Loucy (cell line): Measurements from ENCODE around the gene TMEM243.

ENCODE experiments used
- H2AFZ ChIP-seq: fragments of 200-600 bp; sonication (generic); 2 replicates; pipeline ENCODE4 v1.6.0; 2016; ENCODE audit warnings: antibody characterized with exemption, mild to moderate bottlenecking, low read length, moderate library complexity
- H3F3A ChIP-seq: fragments of 200-600 bp; 2 replicates; pipeline ENCODE4 v1.6.0; 2016; ENCODE audit warnings: antibody characterized with exemption, low read depth, mild to moderate bottlenecking
- H3K27me3 ChIP-seq: fragments of 200-600 bp; sonication (generic); 2 replicates; pipeline ENCODE4 v1.6.1; 2014; ENCODE audit warnings: low read length, mild to moderate bottlenecking; ENCODE audit not compliant: insufficient read depth, poor library complexity, severe bottlenecking
- H3K36me3 ChIP-seq: fragments of 200-600 bp; sonication (generic); 2 replicates; pipeline ENCODE4 v1.6.1; 2016; ENCODE audit warnings: low read length; ENCODE audit not compliant: insufficient read depth
- H3K4me1 ChIP-seq: fragments of 200-600 bp; sonication (generic); 2 replicates; pipeline ENCODE4 v1.5.1; 2014; ENCODE audit warnings: low read length, mild to moderate bottlenecking; ENCODE audit not compliant: insufficient read depth, poor library complexity, severe bottlenecking
- H3K4me2 ChIP-seq: fragments of 200-600 bp; sonication (generic); 2 replicates; pipeline ENCODE4 v1.6.0; 2014; ENCODE audit warnings: antibody characterized with exemption, low read length, low read depth, mild to moderate bottlenecking; ENCODE audit not compliant: poor library complexity, severe bottlenecking
- H3K4me3 ChIP-seq: fragments of 200-600 bp; sonication (generic); 2 replicates; pipeline ENCODE4 v1.5.1; 2014; ENCODE audit warnings: low read length, mild to moderate bottlenecking, mixed read lengths; ENCODE audit not compliant: poor library complexity, severe bottlenecking
- H3K79me2 ChIP-seq: fragments of 200-600 bp; sonication (generic); 2 replicates; pipeline ENCODE4 v1.6.1; 2014; ENCODE audit warnings: low read length; ENCODE audit not compliant: insufficient read depth
- H3K9ac ChIP-seq: fragments of 200-600 bp; sonication (generic); 2 replicates; pipeline ENCODE4 v1.6.0; 2014; ENCODE audit warnings: mild to moderate bottlenecking, low read depth, low read length, moderate library complexity; ENCODE audit not compliant: poor library complexity, severe bottlenecking
- H3K9me2 ChIP-seq: fragments of 200-600 bp; sonication (generic); replicated peaks from 2 replicates; pipeline ENCODE4 v1.6.1; 2016; ENCODE audit warnings: low read depth, low read length, mixed read lengths
- H3K9me3 ChIP-seq: fragments of 200-600 bp; sonication (generic); 2 replicates; pipeline ENCODE4 v1.6.1; 2014; ENCODE audit warnings: mild to moderate bottlenecking, antibody characterized with exemption, low read length, low read depth; ENCODE audit not compliant: insufficient read depth
- H4K20me1 ChIP-seq: fragments of 200-600 bp; sonication (generic); 2 replicates; pipeline ENCODE4 v1.6.0; 2014; ENCODE audit warnings: antibody characterized with exemption, low read length, mild to moderate bottlenecking; ENCODE audit not compliant: insufficient read depth, poor library complexity, severe bottlenecking
- CTCF ChIP-seq: fragments of 200-600 bp; sonication (generic); conservative IDR thresholded peaks from 2 replicates; pipeline ENCODE4 v1.5.1; 2014; ENCODE audit warnings: mild to moderate bottlenecking, antibody characterized with exemption, low read length
- EZH2phosphoT487 ChIP-seq: fragments of 200-600 bp; IDR thresholded peaks from 2 replicates; pipeline ENCODE4 v1.6.1; 2018; ENCODE audit warnings: antibody characterized with exemption, mild to moderate bottlenecking, moderate library complexity, borderline replicate concordance

The TMEM243 gene

GRCh38 chr7:87154569-87154968 lies 65.0 kb downstream of the TMEM243 start:
- Histone ChIP-seq H3F3A (no peaks in the 10 kb centered on the region), H3K9me2 (no peaks in the 10 kb centered on the region), H2AFZ (no peak overlapping the region), H3K79me2 (peaks cover 73% of the 10 kb centered on the region), H4K20me1 (peaks cover 69% of the 10 kb centered on the region), H3K36me3 (no peaks in the 10 kb centered on the region), H3K4me3 (peak overlapping the region; percentile 87), H3K27me3 (peaks cover 5% of the 10 kb centered on the region), H3K9ac (peak overlapping the region; percentile 98), H3K9me3 (no peaks in the 10 kb centered on the region), H3K4me2 (peak overlapping the region; percentile 85), H3K4me1 (peaks cover 59% of the 10 kb centered on the region)
- TF ChIP-seq CTCF (no peak), EZH2phosphoT487 (no peak)

GRCh38 chr7:87154166-87154565 lies 65.4 kb downstream of the TMEM243 start:
- Histone ChIP-seq H3F3A (no peaks in the 10 kb centered on the region; the same call in 1 of the 2 replicates), H2AFZ (no peak overlapping the region), H3K9me2 (no peaks in the 10 kb centered on the region), H3K9me3 (no peaks in the 10 kb centered on the region), H3K4me2 (peak overlapping the region; percentile 85), H3K4me1 (peaks cover 56% of the 10 kb centered on the region), H4K20me1 (peaks cover 65% of the 10 kb centered on the region), H3K4me3 (peak overlapping the region; percentile 87), H3K36me3 (no peaks in the 10 kb centered on the region), H3K27me3 (peaks cover 5% of the 10 kb centered on the region), H3K9ac (peak overlapping the region; percentile 98), H3K79me2 (peaks cover 69% of the 10 kb centered on the region)
- TF ChIP-seq EZH2phosphoT487 (no peak), CTCF (no peak)

- H3K79me2 ChIP-seq, result peaks cover 58% of the 10 kb centered on the region
- H2AFZ ChIP-seq, result peak overlapping the region; percentile 96
- no peaks in the 10 kb centered on the region for H3K9me3 ChIP-seq
- H3K36me3 ChIP-seq, result no peaks in the 10 kb centered on the region
- peak overlapping the region; percentile 98 for H3K9ac ChIP-seq
- H3F3A ChIP-seq, result no peaks in the 10 kb centered on the region; the same call in 1 of the 2 replicates
- H3K27me3 ChIP-seq, result peaks cover 5% of the 10 kb centered on the region
- H3K4me2 ChIP-seq, result peak overlapping the region; percentile 85
- peaks cover 54% of the 10 kb centered on the region for H4K20me1 ChIP-seq
- H3K9me2 ChIP-seq, result no peaks in the 10 kb centered on the region
- H3K4me1 ChIP-seq, result peaks cover 45% of the 10 kb centered on the region
- no peak for TF ChIP-seq EZH2phosphoT487
- TF ChIP-seq CTCF, result no peak
- H3K4me3 ChIP-seq, result peak overlapping the region; percentile 87
Observed at GRCh38 chr7:87152897-87153641, 66.5 kb downstream of the TMEM243 start.
